GM23248 (cell line): ENCODE measurements around the gene MRPL20. TPM values are rescaled to one million over a fixed set of nuclear protein-coding genes. Genes with fewer than 3 reads are reported as not detected.
A peak's percentile ranks its signal among the peaks of the same experiment; 100 is the strongest.

ENCODE experiments used
- DNase-seq: peaks from one replicate; pipeline ENCODE4 v3.0.0-alpha.2; 2015
- H2AFZ ChIP-seq: fragments of 200-600 bp; sonication (generic); 2 replicates; pipeline ENCODE4 v1.6.1; 2016; ENCODE audit warnings: antibody characterized with exemption
- H3F3A ChIP-seq: fragments of 200-600 bp; sonication (generic); 2 replicates; pipeline ENCODE4 v1.6.1; 2016; ENCODE audit warnings: mild to moderate bottlenecking, antibody characterized with exemption, mixed run types; ENCODE audit not compliant: insufficient read depth
- H3K27ac ChIP-seq: fragments of 200-600 bp; sonication (generic); 2 replicates; pipeline ENCODE4 v1.5.1; 2016; ENCODE audit warnings: mild to moderate bottlenecking
- H3K27me3 ChIP-seq: fragments of 200-600 bp; sonication (generic); replicated peaks from 2 replicates; pipeline ENCODE4 v1.6.1; 2016; ENCODE audit warnings: mild to moderate bottlenecking; ENCODE audit not compliant: insufficient read depth
- H3K36me3 ChIP-seq: fragments of 200-600 bp; sonication (generic); 2 replicates; pipeline ENCODE4 v1.6.1; 2016; ENCODE audit warnings: low read depth, mild to moderate bottlenecking
- H3K4me1 ChIP-seq: fragments of 200-600 bp; sonication (generic); 2 replicates; pipeline ENCODE4 v1.6.1; 2016; ENCODE audit warnings: mild to moderate bottlenecking; ENCODE audit not compliant: insufficient read depth
- H3K4me2 ChIP-seq: fragments of 200-600 bp; sonication (generic); one replicate; pipeline ENCODE4 v1.6.1; 2016; ENCODE audit warnings: mild to moderate bottlenecking; ENCODE audit not compliant: unreplicated experiment
- H3K4me3 ChIP-seq: fragments of 200-600 bp; sonication (generic); 2 replicates; pipeline ENCODE4 v1.5.1; 2016; ENCODE audit warnings: mild to moderate bottlenecking
- H3K79me2 ChIP-seq: fragments of 200-600 bp; sonication (generic); 2 replicates; pipeline ENCODE4 v1.6.1; 2016; ENCODE audit warnings: mild to moderate bottlenecking; ENCODE audit not compliant: insufficient read depth
- H3K9ac ChIP-seq: fragments of 200-600 bp; sonication (generic); 2 replicates; pipeline ENCODE4 v1.6.1; 2016; ENCODE audit warnings: mild to moderate bottlenecking
- H3K9me2 ChIP-seq: fragments of 200-600 bp; sonication (generic); 2 replicates; pipeline ENCODE4 v1.6.1; 2016; ENCODE audit warnings: mixed run types, mild to moderate bottlenecking, moderate library complexity; ENCODE audit not compliant: insufficient read depth
- H3K9me3 ChIP-seq: fragments of 200-600 bp; sonication (generic); one replicate; pipeline ENCODE4 v1.6.1; 2017; ENCODE audit warnings: low read depth
- H4K20me1 ChIP-seq: fragments of 200-600 bp; sonication (generic); 2 replicates; pipeline ENCODE4 v1.6.0; 2016; ENCODE audit not compliant: insufficient read depth
- EZH2 ChIP-seq: fragments of 200-600 bp; sonication (generic); IDR thresholded peaks from 2 replicates; pipeline ENCODE4 v1.6.1; 2018; ENCODE audit warnings: antibody characterized with exemption, mild to moderate bottlenecking; ENCODE audit not compliant: insufficient read depth, poor library complexity, severe bottlenecking
- EZH2phosphoT487 ChIP-seq: fragments of 200-600 bp; sonication (generic); IDR thresholded peaks from 2 replicates; pipeline ENCODE4 v1.6.1; 2018; ENCODE audit warnings: antibody characterized with exemption, moderate library complexity, mild to moderate bottlenecking, low read depth; ENCODE audit not compliant: insufficient read depth
- WGBS, 2 experiments: methylation state at CpG; one replicate each; pipeline ENCODE4 v1.1.6; 2015 to 2017; ENCODE audit warnings: low lambda C conversion rate in 2 of 2, low coverage in 1 of 2; ENCODE audit errors: missing lambda C conversion rate in 2 of 2; 5-methylcytosine and 5-hydroxymethylcytosine counted together
- in situ Hi-C: fragments of 300-500 bp; cut with MboI; formaldehyde crosslinking; loops from 2 replicates; pipeline ENCODE4 v1.15.0; 2020
- polyA plus RNA-seq: library from polyadenylated mRNA; unstranded; fragments of >200 nt; fragmentation: Nextera tagmentation; extraction: Ambion mirVana; gene quantifications from 2 replicates; pipeline ENCODE4 v1.2.1, GENCODE V29; 2016
- total RNA-seq: library from RNA; depleted of rRNA; stranded (reverse); fragments of >200 nt; shearing (Covaris generic); gene quantifications from 2 replicates; pipeline ENCODE4 v1.2.3, GENCODE V29; 2014

Gene MRPL20
- total and polyA plus RNA-seq, 2 experiments from 2014 or later, result 88.9 to 181 TPM

- peak; percentile 13 for DNase-seq
- Histone ChIP-seq H3K27me3 (no peaks in the 10 kb centered on the region), H3K9me2 (no peaks in the 10 kb centered on the region), H3K9me3 (no peaks in the 10 kb centered on the region), H4K20me1 (no peaks in the 10 kb centered on the region), H3K4me3 (no peak overlapping the region), H3F3A (no peaks in the 10 kb centered on the region), H3K79me2 (no peaks in the 10 kb centered on the region), H3K9ac (no peak overlapping the region), H3K4me1 (no peaks in the 10 kb centered on the region), H3K27ac (no peak overlapping the region), H3K4me2 (no peak overlapping the region), H3K36me3 (no peaks in the 10 kb centered on the region), H2AFZ (no peak overlapping the region)
- in situ Hi-C loops, result no loop called here
- TF ChIP-seq EZH2phosphoT487, result no peak
- no peak for TF ChIP-seq EZH2
- 82 to 84% methylated on average over 29 of the region's 29 CpGs for WGBS, 2 experiments
Observed at GRCh38 chr1:1422465-1423244, 15.6 kb upstream of the MRPL20 start.

DNA sequence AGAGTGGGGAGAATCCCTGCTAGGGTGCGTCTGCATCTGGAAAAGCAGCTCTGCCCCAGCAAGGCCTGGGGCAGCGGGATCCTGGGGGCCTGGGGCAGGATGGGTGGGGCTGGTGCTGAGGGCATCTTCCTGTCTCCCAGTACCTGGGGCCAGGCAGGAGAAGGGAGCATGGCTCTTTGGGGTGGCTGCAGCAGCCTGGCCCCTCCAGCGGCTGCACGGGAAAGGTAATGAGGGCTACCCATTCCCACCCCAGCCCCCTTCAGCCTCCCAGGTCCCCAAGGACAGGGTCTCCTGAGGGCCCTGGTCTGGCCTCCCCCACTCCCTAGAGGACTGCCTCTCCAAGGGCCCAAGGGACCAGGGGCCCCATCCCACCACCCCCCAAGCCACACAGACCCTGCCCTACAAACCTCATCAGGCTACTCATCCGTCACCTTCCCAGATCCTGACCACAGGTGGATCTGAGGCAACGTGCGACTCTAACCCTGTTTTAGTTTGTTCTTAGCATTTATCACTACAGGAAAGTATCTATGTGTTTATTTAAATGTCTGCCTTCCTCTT is 14.9 kb upstream of the MRPL20 start:
- H3K79me2 ChIP-seq, result no peaks in the 10 kb centered on the region
- H3K9ac ChIP-seq, result no peak overlapping the region
- no peaks in the 10 kb centered on the region for H3K36me3 ChIP-seq
- no peak overlapping the region for H2AFZ ChIP-seq
- H3K4me3 ChIP-seq, result no peak overlapping the region
- TF ChIP-seq EZH2phosphoT487 (no peak), EZH2 (no peak)
- no peaks in the 10 kb centered on the region for H3K9me2 ChIP-seq
- no peaks in the 10 kb centered on the region for H3K4me1 ChIP-seq
- H3K9me3 ChIP-seq, result no peaks in the 10 kb centered on the region
- H4K20me1 ChIP-seq, result no peaks in the 10 kb centered on the region
- H3K27me3 ChIP-seq, result no peaks in the 10 kb centered on the region
- in situ Hi-C loops, result no loop called here
- WGBS, 2 experiments, result 89 to 93% methylated on average over 3 to 5 of the region's 7 CpGs
- no peak for DNase-seq
- no peak overlapping the region for H3K4me2 ChIP-seq
- H3K27ac ChIP-seq, result no peak overlapping the region
- no peaks in the 10 kb centered on the region for H3F3A ChIP-seq

DNA sequence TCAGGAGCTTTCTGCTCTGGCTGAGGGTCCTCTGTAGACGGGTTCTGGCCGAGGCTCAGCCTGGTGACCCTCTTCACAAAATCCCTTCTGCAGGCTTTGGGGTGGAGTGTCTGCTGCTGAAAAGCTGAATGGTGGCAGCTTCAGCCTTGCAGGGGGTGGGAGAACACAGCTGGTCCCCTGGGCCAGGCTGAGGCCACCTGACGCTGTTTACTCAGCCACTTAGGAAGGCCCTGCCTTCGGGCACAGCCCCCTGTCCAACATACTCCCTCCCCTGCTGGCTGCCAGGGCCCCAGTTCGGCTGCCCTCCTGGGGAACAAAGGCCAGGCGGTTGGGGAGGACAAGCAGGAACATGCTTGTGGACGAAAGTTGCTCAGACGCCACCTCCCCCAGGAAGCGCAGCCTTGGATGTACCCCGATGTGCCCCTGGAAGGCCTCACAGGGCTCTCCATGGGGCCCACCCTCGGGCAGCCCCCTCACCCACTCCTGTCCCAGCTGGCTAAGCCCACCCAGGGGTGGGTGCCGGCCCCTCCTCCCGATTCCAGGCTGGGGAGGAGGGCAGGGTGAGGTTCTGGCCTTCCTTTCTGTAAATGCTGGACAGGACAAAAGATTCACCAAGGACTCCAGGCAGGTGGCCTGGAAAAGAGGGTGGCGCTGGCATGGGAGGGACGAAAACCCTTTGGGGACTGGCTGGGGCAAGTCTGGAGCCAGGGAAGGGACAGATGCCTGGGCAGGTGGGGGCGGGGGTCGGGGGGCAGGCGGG is 14.2 kb upstream of the MRPL20 start, which contains the start of gene ANKRD65:
TSS of gene ANKRD65 (minus strand) at position 130 of the 760 bp plus-strand sequence. CDS start 271 bp downstream, outside the sequence.
- H3K4me3 ChIP-seq, result no peak within 1 kb of the TSS
- in situ Hi-C loops, result no loop called here
- no peak within 1 kb of the TSS for H3K4me2 ChIP-seq

GRCh38 chr1:1420654-1421141 is 13.6 kb upstream of the MRPL20 start:
- DNase-seq, result no peak
- H3K4me1 ChIP-seq, result no peaks in the 10 kb centered on the region
- no peak overlapping the region for H3K9ac ChIP-seq
- no peaks in the 10 kb centered on the region for H3K9me2 ChIP-seq
- in situ Hi-C loops, result no loop called here
- no peaks in the 10 kb centered on the region for H3K9me3 ChIP-seq
- no peaks in the 10 kb centered on the region for H3K79me2 ChIP-seq
- H3K36me3 ChIP-seq, result no peaks in the 10 kb centered on the region
- no peaks in the 10 kb centered on the region for H3K27me3 ChIP-seq
- H4K20me1 ChIP-seq, result no peaks in the 10 kb centered on the region
- WGBS, 2 experiments, result 73 to 74% methylated on average over 7 to 10 of the region's 12 CpGs
- H3K4me3 ChIP-seq, result no peak overlapping the region
- TF ChIP-seq EZH2, result no peak
- TF ChIP-seq EZH2phosphoT487, result no peak
- H3K4me2 ChIP-seq, result no peak overlapping the region
- no peak overlapping the region for H2AFZ ChIP-seq
- no peak overlapping the region for H3K27ac ChIP-seq
- H3F3A ChIP-seq, result no peaks in the 10 kb centered on the region

More for the DNA sequence above, 14.2 kb upstream of the MRPL20 start, which contains the start of gene ANKRD65:
- TF ChIP-seq EZH2 (no peak), EZH2phosphoT487 (no peak)
- no peaks in the 10 kb centered on the region for H3K27me3 ChIP-seq
- H3K9me2 ChIP-seq, result no peaks in the 10 kb centered on the region
- H3K36me3 ChIP-seq, result no peaks in the 10 kb centered on the region
- WGBS, 2 experiments, result 82 to 83% methylated on average over 14 to 17 of the region's 18 CpGs
- H2AFZ ChIP-seq, result no peak within 1 kb of the TSS
- H4K20me1 ChIP-seq, result no peaks in the 10 kb centered on the region
- H3F3A ChIP-seq, result no peaks in the 10 kb centered on the region
- no peaks in the 10 kb centered on the region for H3K9me3 ChIP-seq
- no peaks in the 10 kb centered on the region for H3K79me2 ChIP-seq
- no peak within 1 kb of the TSS for H3K9ac ChIP-seq
- no peak within 1 kb of the TSS for H3K27ac ChIP-seq
- no peak for DNase-seq
- H3K4me1 ChIP-seq, result no peaks in the 10 kb centered on the region
